GM18861 (cell line): ENCODE data around the gene PLA2G2F.

Source experiments
- ATAC-seq: cut with Tn5 transposase; IDR thresholded peaks from one replicate; pipeline ENCODE4 v1.9.1; 2021; ENCODE audit not compliant: unreplicated experiment

PLA2G2F gene, protein sequence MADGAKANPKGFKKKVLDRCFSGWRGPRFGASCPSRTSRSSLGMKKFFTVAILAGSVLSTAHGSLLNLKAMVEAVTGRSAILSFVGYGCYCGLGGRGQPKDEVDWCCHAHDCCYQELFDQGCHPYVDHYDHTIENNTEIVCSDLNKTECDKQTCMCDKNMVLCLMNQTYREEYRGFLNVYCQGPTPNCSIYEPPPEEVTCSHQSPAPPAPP

DNA sequence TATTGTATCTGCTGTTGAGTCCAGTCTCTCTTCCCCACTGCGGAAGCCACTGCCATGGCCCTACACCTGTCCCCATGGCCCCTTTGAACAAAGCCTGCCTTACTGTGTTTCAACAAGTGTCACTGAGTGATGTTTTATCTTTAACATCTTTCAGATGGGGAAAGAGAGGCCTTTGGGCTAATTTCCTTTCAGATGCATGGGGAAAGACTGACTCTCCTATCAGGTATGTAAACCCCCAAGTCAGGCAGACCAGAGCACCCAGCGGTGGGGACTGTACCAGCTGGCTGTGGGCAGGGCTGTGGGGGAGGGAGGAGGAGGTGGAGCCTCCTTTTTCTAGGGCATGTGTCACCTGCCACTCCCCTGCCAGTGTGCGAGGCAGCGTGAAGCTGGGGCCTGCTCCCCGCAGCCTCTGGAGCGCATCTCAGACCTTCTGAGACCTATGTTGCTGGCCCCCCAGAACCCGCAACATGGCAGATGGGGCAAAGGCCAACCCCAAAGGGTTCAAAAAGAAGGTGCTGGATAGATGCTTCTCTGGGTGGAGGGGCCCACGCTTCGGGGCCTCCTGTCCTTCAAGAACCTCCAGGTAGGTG, at the start of gene PLA2G2F:
PLA2G2F (plus strand) TSS at position 363 of the 590 bp plus-strand sequence; CDS start at position 468, 105 bp downstream.
- no peak for ATAC-seq

DNA sequence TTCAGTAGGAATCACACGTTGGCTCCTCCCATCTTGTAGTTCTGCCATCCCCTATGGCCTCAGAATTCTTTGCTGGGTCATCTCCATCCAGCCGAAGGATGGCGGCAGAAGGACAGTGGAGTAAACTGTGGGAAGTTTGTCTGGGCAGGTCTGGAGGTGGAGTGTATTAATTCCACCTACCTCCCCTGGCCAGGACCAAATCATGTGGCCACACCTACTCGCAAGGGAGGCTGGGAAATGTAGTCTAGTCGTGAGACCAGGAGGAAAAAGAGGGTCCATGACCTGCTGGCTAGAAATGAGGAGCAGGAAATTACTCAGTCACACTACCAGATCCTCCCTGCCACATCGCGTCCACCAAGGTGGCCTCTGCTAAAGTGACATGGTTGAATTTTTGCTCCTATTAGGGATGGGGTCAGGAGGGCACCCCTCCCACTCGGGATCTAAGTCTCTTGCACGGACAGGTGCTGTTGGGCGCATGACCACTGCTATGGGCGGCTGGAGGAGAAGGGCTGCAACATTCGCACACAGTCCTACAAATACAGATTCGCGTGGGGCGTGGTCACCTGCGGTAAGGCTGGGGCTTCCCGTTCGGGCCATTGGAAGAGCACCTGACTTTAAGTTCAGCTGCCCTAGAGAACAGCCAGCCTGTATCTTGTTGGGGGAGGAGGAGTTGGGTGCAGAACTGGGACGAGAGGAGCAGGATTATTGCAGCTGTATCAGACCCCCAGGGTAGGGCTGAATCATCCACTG, 49.6 kb upstream of the PLA2G2F start:
- ATAC-seq = no peak

DNA sequence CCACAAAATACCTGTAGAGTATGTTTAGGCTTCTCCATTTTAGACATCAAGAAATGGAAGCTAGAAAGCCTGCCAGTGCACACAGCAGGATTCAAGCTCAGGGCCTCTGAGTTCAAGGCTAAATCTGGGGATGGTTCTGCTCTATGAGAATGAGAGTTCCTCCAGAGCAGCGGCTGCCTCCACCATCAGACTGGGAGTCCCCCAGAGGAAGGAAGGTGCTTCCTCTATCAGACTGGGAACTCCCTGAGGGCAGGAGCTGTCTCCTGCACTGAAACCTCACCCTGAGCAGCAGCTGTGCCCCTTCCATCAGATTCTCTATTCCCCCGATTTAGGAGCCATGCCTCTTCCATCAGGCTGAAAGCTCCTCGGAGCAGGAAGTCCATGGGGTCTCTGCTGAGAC, 49.0 kb upstream of the PLA2G2F start:
- ATAC-seq = no peak

DNA sequence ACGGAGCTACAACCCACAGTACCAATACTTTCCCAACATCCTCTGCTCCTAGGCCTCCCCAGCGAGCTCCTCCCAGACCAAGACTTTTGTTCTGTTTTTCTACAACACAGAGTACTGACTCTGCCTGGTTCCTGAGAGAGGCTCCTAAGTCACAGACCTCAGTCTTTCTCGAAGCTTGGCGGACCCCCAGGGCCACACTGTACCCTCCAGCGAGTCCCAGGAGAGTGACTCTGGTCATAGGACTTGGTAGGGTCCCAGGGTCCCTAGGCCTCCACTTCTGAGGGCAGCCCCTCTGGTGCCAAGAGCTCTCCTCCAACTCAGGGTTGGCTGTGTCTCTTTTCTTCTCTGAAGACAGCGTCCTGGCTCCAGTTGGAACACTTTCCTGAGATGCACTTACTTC, 48.5 kb upstream of the PLA2G2F start:
- no peak for ATAC-seq

DNA sequence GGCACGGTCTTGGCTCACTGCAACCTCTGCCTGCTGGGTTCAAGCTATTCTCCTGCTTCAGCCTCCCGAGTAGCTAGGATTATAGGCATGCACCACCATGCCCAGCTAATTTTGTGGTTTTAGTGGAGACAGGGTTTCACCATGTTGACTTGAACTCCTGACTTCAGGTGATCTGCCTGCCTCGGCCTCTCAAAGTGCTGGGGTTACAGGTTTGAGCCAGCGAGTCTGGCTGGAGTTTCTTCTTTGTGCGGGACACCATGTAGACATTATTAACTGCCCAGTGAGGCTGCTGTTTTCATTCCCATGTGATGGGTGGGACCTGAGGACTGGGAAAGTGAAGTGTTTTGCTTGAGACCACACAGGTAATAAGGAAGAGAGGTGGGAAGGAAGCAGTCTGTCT, 45.8 kb upstream of the PLA2G2F start:
- ATAC-seq = no peak

DNA sequence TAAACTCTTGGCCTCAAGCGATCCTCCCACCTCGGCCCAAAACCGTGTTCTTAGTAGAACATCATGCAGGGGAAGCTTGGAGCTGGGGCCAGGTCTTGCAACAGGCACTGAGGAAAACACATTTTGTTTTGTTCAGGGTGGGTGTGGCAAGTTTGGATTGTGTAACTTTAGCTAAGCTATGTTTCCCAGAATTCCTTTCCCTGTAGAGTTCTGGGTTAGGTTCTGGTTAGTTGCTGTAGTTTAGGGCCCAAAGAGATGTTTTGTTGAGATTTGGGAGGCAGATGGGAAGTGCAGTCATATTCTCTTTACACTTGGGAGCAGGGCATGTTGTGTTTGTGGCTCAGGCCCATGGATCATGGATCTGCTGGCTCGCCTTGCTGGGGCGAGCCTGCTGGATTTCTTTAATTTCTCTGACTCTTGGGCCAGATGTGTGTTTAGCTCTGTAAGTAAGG, 45.2 kb upstream of the PLA2G2F start:
- ATAC-seq = no peak

DNA sequence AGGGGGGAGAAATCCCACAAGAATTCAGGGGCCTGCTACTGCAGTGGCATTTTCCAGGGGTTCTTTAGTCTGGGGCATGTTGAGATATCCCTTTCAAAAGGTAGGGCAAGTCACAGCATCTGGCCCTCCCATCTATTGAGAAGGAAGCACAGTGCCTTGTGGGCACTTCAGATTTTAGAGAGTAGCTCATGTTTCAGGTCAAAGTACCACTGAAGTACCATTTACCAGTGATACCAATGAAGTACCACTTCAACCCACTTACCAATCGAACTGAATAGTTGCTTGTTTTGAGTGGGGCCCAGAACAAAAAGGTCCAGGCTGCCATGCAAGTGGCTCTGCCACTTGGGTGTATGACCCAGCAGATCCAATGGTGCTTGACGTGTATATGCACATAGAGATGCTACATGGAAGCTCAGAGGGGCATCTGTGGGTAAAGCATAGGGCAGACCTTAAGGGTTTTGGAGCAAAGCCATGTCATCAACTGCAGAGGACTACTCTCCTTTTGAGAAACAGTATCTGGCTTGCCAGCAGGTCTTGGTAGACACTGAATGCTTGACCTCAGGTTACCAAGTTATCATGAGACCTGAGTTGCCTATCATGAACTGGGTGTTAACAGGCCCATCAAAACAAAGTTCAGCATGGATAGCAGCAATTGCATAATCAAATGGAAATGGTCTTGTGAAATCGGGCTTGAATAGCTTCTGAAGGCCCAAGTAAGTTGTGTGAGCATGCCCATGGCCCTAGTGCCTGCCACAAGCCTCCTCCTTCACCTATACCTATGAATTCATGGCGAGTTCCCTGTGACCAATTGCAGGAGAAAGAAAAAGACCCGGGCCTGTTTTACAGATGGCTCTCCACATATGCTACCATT, 43.3 kb upstream of the PLA2G2F start:
- ATAC-seq = no peak

DNA sequence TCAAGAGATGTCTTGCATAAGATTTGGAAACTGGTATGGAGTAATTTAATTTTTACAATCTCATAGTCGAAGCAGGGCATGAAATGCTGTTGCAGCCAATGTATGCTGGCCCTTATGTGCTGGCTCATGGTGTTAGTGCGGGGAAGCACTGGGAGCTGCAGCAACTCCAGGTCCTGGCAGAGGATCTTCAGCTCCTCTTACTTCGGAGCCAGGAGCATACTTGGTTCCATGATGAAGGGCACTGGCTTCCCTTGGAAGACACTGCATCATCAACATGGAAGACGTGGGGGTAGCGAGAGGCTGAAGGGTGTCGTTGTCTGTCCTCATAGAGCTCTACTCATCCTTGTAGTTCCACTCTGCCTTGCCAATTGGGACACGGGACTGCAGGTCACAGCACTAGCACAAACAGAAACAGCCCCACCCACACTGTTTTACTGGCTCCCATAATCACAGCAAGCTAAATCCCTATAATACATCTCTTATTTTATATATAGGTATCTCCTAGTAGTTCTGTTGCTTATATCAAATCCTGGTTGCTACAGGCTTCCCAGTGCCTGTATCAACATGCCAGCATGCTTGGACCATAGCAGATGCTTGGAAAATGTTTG, 42.2 kb upstream of the PLA2G2F start:
- no peak for ATAC-seq

DNA sequence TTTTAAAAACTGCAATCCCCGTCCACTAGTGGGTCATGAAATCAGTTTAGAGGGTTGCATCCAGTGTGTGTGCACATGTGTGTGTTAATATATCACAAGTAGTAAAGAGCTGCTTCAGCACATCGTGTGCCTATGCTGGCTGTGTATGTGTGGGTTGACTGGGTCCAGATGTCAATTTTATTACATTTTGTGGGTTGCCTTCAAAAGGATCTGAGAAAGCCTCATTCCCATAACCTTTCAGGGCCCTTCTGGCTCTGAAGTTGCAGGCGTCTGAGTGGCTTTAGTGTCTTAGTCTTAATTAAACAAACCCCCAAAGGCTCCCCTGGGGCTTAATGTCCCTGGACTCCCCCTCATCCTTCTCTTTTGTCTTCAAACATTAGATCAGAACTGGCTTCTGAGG, 39.6 kb upstream of the PLA2G2F start:
- no peak for ATAC-seq

DNA sequence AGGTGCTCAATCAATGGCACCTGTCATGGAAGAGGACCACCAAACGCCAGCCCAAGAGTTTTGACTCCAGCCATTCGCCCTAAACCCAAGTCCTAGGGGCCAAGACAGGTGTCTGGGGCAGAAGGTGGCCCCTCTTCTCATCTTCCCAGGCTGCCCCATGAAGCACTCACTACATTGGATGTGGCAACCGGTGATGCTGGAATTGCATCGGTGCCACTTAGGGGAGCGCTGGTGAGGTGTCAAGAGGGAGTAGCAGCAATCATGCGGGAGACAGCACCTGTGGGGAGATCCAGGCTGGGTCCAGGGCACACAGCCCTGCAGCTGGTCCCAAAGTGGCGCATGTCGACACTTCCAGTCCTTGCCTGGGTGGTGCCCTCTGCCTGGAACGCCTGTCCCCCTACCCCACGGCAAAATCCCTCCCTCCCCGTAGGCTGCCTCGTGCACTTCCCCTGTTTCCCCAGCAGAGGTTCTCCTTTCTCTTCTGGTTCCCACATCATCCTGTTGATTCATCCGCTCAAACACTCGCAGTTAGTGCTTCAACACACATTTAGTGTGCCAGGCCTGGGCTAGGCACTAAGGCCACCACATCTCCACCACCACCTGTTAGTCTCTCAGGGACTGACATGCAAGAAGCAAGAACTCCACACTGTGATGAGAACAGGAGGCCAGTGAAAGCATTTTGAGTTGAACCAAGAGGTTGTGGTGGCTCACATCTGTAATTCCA, 38.3 kb upstream of the PLA2G2F start:
- no peak for ATAC-seq

DNA sequence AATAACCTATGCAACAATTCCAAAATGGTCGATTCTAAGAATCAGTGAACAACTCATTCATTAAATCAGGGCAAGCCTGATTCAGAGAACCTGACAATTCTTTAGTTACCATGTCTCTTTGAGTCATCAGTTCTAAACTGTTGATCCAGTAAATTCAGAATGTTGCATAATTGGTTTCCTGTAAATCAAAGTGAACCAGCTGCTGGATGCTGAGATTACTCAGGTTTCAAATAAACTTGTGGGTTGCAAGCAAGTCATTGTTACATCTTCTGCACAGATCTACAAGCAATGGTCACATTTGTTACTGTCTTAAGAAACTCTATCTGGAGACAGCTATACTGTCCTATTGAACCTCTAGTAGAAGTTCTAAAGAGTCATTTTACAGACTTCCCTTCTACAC, 36.2 kb upstream of the PLA2G2F start:
- no peak for ATAC-seq

DNA sequence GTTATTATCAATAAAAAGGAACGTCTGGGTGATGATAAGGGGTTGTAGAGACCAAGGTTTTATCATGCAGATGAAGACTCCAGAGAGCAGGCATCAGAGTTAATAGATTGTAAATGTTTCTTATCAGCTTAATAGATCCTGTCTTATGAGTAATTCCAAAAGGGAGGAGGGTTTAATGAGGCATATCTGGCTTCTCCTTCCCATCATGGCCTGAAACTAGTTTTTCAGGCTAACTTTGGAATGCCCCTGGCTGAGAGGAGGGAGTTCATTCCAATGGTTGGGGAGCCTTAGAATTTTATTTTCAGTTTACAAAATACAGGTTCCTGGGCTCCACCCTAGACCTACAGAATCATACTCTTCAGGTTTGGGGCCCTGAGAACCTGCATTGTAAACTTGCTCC, 33.3 kb upstream of the PLA2G2F start:
- ATAC-seq = no peak

DNA sequence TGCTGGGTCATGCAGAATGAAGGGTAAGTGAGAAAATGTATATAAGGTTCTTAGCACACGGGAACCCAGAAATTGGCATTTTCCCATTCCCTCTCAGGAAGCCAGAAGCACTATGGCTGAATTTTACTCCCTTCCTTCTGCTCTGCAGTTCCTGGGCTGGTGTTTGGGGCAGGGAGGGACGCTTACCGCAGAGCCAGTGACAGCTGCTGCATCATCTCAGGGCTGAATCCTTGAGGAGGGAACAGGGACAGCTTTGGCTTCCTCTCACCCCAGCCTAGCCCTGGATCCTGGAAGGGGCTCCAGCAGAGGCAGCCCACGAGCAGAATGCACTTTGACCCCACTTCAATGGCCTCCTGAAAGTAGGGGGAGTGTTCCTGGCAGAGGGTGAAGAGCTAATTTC, 31.8 kb upstream of the PLA2G2F start:
- no peak for ATAC-seq

DNA sequence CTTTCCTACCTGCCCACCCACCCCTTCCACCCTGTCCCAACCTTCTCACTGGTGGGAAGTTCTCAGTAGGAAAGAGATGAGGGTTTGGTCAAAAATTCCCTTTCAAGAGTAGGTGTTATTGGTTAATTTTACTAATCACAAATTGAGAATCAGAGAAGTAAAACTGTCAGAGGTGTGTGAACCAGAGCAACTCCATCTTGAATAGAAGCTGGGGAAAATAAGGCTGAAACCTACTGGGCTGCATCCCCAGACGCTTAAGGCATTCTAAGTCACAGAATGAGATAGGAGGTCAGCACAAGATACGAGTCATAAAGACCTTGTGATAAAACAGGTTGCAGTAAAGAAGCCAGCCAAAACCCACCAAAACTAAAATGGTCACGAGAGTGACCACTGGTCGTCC, 31.3 kb upstream of the PLA2G2F start:
- no peak for ATAC-seq

DNA sequence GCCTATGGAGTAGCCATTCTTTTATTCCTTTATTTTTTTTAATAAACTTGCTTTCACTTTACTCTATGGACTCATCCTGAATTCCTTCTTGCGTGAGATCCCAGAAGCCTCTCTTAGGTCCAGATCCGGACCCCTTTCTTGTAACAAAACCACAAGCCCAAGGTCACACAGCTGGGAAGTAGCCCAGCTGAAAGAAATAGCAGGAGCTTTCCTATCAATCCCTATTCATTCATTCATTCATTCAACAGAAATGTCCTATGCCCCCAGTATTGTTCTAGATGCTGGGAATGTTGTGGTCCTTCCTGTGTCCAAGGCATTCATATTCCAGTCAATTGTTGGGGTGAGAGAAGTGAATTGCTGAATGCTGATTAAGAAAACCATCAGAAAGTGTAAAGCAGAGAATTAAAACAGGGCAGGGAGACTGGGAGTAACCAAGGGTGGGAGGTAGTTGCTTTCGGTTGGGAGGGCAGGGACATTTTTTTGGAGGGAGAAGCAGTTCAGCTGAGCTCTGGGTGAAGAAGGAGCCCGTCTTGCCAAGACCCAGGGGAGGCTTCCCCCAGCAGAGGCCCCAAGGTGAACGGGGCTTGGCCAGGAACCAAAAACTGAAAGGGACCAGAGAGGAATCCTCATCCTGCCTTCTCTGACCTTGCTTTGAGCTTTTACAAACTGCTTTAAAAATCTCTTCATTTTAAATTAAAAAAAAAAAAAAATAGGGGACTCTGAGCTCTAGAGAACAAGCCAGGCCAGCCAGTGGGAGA, 30.6 kb upstream of the PLA2G2F start:
- no peak for ATAC-seq

DNA sequence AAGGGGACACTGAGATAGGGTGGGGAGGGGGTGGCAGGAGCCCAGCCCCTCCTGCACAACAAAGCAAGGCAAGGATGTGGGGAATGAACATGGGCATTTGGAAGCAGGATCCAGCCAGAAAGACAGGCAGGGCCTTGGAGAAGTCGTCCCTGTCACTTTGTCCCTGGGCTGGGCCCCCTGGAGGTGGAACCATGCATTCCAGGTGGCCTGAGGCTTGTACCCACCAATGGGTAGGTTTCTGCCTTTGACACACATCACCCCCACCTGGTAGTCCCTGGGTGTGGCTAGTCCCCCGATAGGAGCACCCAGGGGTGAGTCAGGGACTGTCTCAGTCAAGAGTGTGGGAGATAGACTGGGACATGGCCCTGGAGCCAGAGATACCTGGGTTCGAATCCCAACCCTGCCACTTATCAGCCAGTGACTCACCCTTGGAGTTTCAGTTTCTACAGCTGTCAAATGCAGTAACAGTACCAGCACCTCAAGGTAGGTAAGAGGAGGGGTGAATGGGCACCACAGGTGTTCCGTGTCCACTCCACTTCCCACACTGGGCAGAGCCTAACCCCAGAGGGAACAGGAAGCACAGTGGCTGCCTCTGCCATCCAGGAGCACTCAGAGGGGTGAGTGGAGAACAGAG, 29.8 kb upstream of the PLA2G2F start:
- ATAC-seq = no peak

DNA sequence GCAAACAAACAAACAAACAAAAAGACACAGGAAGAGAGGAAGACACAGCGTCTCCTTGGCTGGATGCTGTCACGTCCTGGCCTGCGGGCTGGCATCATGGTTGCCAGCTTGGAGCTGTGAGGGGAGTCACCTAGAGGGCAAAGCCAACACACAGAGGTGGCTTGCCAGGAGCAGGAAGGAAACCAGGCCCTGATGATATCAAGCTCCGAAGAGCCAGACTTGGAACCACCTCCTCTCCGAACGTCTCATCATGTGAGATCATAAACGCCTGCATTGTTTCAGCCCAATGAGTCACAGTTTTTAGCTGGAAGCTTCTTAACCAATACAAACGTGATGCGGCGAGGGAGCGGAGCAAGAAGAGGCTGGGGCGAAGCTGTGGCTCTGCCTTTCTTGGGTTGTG, 28.4 kb upstream of the PLA2G2F start:
- ATAC-seq = no peak

DNA sequence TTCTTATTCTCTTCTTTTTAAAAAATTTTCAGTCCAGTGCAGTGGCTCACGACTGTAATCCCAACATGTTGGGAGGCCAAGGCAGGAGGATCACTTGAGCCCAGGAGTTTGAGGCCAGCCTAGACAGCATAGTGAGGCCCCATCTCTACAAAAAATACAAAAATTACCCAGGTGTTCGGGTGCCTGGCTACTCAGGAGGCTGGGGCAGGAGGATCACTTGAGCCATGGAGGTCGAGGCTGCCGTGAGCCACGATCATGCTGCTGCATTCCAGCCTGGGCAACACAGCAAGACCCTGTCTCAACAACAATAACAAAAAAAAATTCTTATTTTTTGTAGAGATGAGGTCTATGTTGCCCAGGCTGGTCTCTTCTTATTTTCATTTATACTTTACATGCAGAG, 27.7 kb upstream of the PLA2G2F start:
- no peak for ATAC-seq
